K562 (cell line): ENCODE data around the gene DENND1A. TPM values are rescaled to one million over a fixed set of nuclear protein-coding genes. Genes with fewer than 3 reads are reported as not detected.

ENCODE experiments used
- ARID1B ChIP-seq: fragments of 450-650 bp; IDR thresholded peaks from 2 replicates; pipeline ENCODE4 v1.6.1; 2016; ENCODE audit warnings: antibody characterized with exemption, mild to moderate bottlenecking, inconsistent platforms
- CCAR2 ChIP-seq: fragments of 200-400 bp; formaldehyde crosslinking; IDR thresholded peaks from 2 replicates; pipeline ENCODE4 v1.6.1; 2017; ENCODE audit warnings: mild to moderate bottlenecking, low read depth, low read length
- CHD2 ChIP-seq: IDR thresholded peaks from 2 replicates; pipeline ENCODE4 v1.6.1; 2011; ENCODE audit warnings: low read depth, low read length
- CTBP1 ChIP-seq: fragments of 450-650 bp; IDR thresholded peaks from 2 replicates; pipeline ENCODE4 v1.6.1; 2016; ENCODE audit warnings: borderline replicate concordance
- GATA2 ChIP-seq: sonication (generic); formaldehyde crosslinking; IDR thresholded peaks from 2 replicates; pipeline ENCODE4 v1.4.0; 2020; ENCODE audit warnings: mild to moderate bottlenecking, missing genetic modification reagents
- JUND ChIP-seq, 2 experiments: IDR thresholded peaks; 2 replicates in 1 of 2; 3 replicates in 1 of 2; pipeline ENCODE4 v1.6.1; 2011; ENCODE audit warnings: borderline replicate concordance in 2 of 2, low read depth in 2 of 2, low read length in 2 of 2, improper control_type of control experiment in 1 of 2, missing biosample characterization in 1 of 2, missing genetic modification characterization in 1 of 2, missing genetic modification reagents in 1 of 2
- KDM1A ChIP-seq, 2 experiments: fragments of 450-650 bp; IDR thresholded peaks; 2 replicates each; pipeline ENCODE4 v1.6.1; 2016; ENCODE audit warnings: mild to moderate bottlenecking in 2 of 2
- LCOR ChIP-seq: sonication (generic); formaldehyde crosslinking; IDR thresholded peaks from 2 replicates; pipeline ENCODE4 v1.8.0; 2022; ENCODE audit warnings: mild to moderate bottlenecking, missing genetic modification reagents
- RCOR1 ChIP-seq, 2 experiments: IDR thresholded peaks; 2 replicates each; pipeline ENCODE4 v1.6.1; 2012; ENCODE audit warnings: low read depth in 2 of 2, low read length in 2 of 2, borderline replicate concordance in 1 of 2, improper control_type of control experiment in 1 of 2
- SAFB ChIP-seq: fragments of 200-400 bp; formaldehyde crosslinking; IDR thresholded peaks from 2 replicates; pipeline ENCODE4 v1.6.1; 2017; ENCODE audit warnings: low read depth, low read length, borderline replicate concordance
- SMARCA4 ChIP-seq: fragments of 450-650 bp; IDR thresholded peaks from 2 replicates; pipeline ENCODE4 v1.6.1; 2016
- SPI1 ChIP-seq: IDR thresholded peaks from 2 replicates; pipeline ENCODE4 v1.6.1; 2011; ENCODE audit warnings: low read depth, low read length, control low read depth, borderline replicate concordance
- ZC3H11A ChIP-seq: IDR thresholded peaks from 2 replicates; pipeline ENCODE4 v1.6.1; 2012; ENCODE audit warnings: low read depth, low read length, improper control_type of control experiment
- ZNF175 ChIP-seq: fragments of 200-800 bp; sonication (Bioruptor generic); IDR thresholded peaks from 2 replicates; pipeline ENCODE4 v1.6.1; 2016; ENCODE audit warnings: low read depth, mild to moderate bottlenecking, missing genetic modification characterization, missing compliant biosample characterization
- polyA plus RNA-seq, 8 experiments: library from polyadenylated mRNA; depleted of rRNA in 4 of 8; stranded (reverse) in 5 of 8; unstranded in 3 of 8; fragments of >200 nt; fragmentation: Nextera tagmentation in 2 of 8; fragmentation: Illumina TruSeq in 1 of 8; extraction: Ambion mirVana in 2 of 8; extraction: Trizol in 1 of 8; gene quantifications; 2 replicates each; pipeline versions ENCODE4 v1.2.1 to v1.2.3, GENCODE V29; 2011 to 2014; ENCODE audit warnings: inconsistent platforms in 1 of 8, missing spikeins in 1 of 8
- total RNA-seq, 7 experiments: library from RNA; depleted of rRNA in 6 of 7; stranded (reverse); fragments of >200 nt in 6 of 7; fragmentation: Illumina TruSeq in 2 of 7; extraction: Trizol in 2 of 7; gene quantifications; 2 replicates each; pipeline versions ENCODE4 v1.2.1 to v1.2.3, GENCODE V29; 2011 to 2021; ENCODE audit warnings: low replicate concordance in 1 of 7
- TF ChIP-seq, protein P1 (sequence below), 2 experiments: fragments of 450-650 bp; formaldehyde crosslinking in 1 of 2; IDR thresholded peaks; 2 replicates each; pipeline versions ENCODE4 v1.4.0 to v1.6.1; 2014 to 2020; ENCODE audit warnings: mild to moderate bottlenecking in 2 of 2, borderline replicate concordance in 1 of 2, low read depth in 1 of 2
- TF ChIP-seq, protein P2 (sequence below): fragments of 250-450 bp; sonication (Bioruptor Pico); IDR thresholded peaks from 2 replicates; pipeline ENCODE4 v1.4.0; 2020; ENCODE audit warnings: mild to moderate bottlenecking

The DENND1A gene
- total and polyA plus RNA-seq, 9 of the 15 experiments (the other 6 are each of a cell fraction or from before 2014, with no cell fraction given) = 7.6 to 29.5 (median 15.7) TPM

DNA sequence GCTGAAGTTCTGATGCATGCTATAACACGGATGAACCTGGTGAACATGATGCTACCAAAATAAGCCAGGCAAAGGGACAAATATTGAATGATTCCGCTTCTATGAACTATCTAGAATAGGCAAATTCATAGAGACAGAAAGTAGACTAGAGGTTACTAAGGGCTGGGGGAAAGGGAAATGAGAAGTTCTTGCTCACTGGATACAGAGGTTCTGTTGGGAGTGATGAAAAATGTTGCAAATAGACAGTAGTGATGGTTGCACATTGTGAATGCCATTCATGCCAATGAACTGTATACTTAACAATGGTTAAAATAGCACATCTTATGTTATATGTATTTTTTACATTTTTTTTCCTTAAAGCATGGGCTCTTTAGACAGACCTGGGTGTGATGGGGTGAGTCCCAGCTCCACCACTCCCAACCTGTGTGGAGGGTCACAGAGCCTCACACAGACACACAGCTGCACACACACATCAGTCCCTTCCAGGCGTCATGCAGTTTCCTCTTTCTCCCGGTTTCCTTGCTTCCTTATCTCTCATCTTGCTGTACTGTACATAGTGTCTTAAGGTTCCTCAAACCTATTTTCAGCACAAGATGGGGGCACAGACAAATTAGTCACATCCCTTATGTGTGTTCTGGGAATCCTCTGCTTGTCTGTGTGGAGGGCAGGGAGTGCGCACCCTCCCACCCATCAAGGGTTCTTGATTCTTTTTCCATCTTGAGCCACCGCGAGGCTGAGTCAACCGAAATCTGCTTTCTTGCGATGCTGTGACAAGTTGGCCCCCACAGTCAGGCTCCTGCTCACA is 381.0 kb downstream of the DENND1A start (continued):
- TF ChIP-seq CTBP1 (peak; percentile 91; the same call in 1 of the 2 replicates), SMARCA4 (peak; percentile 28; the same call in 1 of the 2 replicates), KDM1A (IDR thresholded peaks at IDR 0.05) (peak in 1 of 2 experiments; percentile 21; a peak in 1 of 4 replicates), LCOR (no peak), SPI1 (peak; percentile 49; the same call in 1 of the 2 replicates), ARID1B (peak; percentile 62), ZNF175 (CRISPR knock-in tag) (peak; percentile 49; the same call in 1 of the 2 replicates), CHD2 (no peak), CCAR2 (no peak), ZC3H11A (0 out of 2 replicates have a peak, but pooled peaks have one; percentile 12), SAFB (no peak), GATA2 (CRISPR knock-in tag) (peak; percentile 91), JUND (IDR thresholded peaks at IDR 0.05; ENCODE audit: borderline replicate concordance, low read depth, low read length) (peak; percentile 34; the same call in 1 of the 2 replicates), JUND (tag; IDR thresholded peaks at IDR 0.05; ENCODE audit: borderline replicate concordance, low read depth, low read length) (no peak; the same call in 2 of the 3 replicates), RCOR1 (IDR thresholded peaks at IDR 0.05; ENCODE audit: borderline replicate concordance in 1 of 2, low read depth in 2 of 2, low read length in 2 of 2) (peak in 1 of 2 experiments; percentile 78; a peak in 1 of 4 replicates)
- TF ChIP-seq, protein P1, sequence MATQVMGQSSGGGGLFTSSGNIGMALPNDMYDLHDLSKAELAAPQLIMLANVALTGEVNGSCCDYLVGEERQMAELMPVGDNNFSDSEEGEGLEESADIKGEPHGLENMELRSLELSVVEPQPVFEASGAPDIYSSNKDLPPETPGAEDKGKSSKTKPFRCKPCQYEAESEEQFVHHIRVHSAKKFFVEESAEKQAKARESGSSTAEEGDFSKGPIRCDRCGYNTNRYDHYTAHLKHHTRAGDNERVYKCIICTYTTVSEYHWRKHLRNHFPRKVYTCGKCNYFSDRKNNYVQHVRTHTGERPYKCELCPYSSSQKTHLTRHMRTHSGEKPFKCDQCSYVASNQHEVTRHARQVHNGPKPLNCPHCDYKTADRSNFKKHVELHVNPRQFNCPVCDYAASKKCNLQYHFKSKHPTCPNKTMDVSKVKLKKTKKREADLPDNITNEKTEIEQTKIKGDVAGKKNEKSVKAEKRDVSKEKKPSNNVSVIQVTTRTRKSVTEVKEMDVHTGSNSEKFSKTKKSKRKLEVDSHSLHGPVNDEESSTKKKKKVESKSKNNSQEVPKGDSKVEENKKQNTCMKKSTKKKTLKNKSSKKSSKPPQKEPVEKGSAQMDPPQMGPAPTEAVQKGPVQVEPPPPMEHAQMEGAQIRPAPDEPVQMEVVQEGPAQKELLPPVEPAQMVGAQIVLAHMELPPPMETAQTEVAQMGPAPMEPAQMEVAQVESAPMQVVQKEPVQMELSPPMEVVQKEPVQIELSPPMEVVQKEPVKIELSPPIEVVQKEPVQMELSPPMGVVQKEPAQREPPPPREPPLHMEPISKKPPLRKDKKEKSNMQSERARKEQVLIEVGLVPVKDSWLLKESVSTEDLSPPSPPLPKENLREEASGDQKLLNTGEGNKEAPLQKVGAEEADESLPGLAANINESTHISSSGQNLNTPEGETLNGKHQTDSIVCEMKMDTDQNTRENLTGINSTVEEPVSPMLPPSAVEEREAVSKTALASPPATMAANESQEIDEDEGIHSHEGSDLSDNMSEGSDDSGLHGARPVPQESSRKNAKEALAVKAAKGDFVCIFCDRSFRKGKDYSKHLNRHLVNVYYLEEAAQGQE (IDR thresholded peaks at IDR 0.05; ENCODE audit: borderline replicate concordance) = peak; percentile 13; the same call in 1 of the 2 replicates
- TF ChIP-seq, protein P1 (CRISPR knock-in tag; IDR thresholded peaks at IDR 0.05; ENCODE audit: low read depth) = no peak
- TF ChIP-seq, protein P2, sequence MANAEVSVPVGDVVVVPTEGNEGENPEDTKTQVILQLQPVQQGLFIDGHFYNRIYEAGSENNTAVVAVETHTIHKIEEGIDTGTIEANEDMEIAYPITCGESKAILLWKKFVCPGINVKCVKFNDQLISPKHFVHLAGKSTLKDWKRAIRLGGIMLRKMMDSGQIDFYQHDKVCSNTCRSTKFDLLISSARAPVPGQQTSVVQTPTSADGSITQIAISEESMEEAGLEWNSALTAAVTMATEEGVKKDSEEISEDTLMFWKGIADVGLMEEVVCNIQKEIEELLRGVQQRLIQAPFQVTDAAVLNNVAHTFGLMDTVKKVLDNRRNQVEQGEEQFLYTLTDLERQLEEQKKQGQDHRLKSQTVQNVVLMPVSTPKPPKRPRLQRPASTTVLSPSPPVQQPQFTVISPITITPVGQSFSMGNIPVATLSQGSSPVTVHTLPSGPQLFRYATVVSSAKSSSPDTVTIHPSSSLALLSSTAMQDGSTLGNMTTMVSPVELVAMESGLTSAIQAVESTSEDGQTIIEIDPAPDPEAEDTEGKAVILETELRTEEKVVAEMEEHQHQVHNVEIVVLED (CRISPR knock-in tag) = no peak
